Loucy (cell line): ENCODE results near the gene GSG1L.

ENCODE experiments used
- H2AFZ ChIP-seq: fragments of 200-600 bp; sonication (generic); 2 replicates; pipeline ENCODE4 v1.6.0; 2016; ENCODE audit warnings: antibody characterized with exemption, mild to moderate bottlenecking, low read length, moderate library complexity
- H3F3A ChIP-seq: fragments of 200-600 bp; 2 replicates; pipeline ENCODE4 v1.6.0; 2016; ENCODE audit warnings: antibody characterized with exemption, low read depth, mild to moderate bottlenecking
- H3K27me3 ChIP-seq: fragments of 200-600 bp; sonication (generic); 2 replicates; pipeline ENCODE4 v1.6.1; 2014; ENCODE audit warnings: low read length, mild to moderate bottlenecking; ENCODE audit not compliant: insufficient read depth, poor library complexity, severe bottlenecking
- H3K36me3 ChIP-seq: fragments of 200-600 bp; sonication (generic); 2 replicates; pipeline ENCODE4 v1.6.1; 2016; ENCODE audit warnings: low read length; ENCODE audit not compliant: insufficient read depth
- H3K4me1 ChIP-seq: fragments of 200-600 bp; sonication (generic); 2 replicates; pipeline ENCODE4 v1.5.1; 2014; ENCODE audit warnings: low read length, mild to moderate bottlenecking; ENCODE audit not compliant: insufficient read depth, poor library complexity, severe bottlenecking
- H3K4me2 ChIP-seq: fragments of 200-600 bp; sonication (generic); 2 replicates; pipeline ENCODE4 v1.6.0; 2014; ENCODE audit warnings: antibody characterized with exemption, low read length, low read depth, mild to moderate bottlenecking; ENCODE audit not compliant: poor library complexity, severe bottlenecking
- H3K4me3 ChIP-seq: fragments of 200-600 bp; sonication (generic); 2 replicates; pipeline ENCODE4 v1.5.1; 2014; ENCODE audit warnings: low read length, mild to moderate bottlenecking, mixed read lengths; ENCODE audit not compliant: poor library complexity, severe bottlenecking
- H3K79me2 ChIP-seq: fragments of 200-600 bp; sonication (generic); 2 replicates; pipeline ENCODE4 v1.6.1; 2014; ENCODE audit warnings: low read length; ENCODE audit not compliant: insufficient read depth
- H3K9ac ChIP-seq: fragments of 200-600 bp; sonication (generic); 2 replicates; pipeline ENCODE4 v1.6.0; 2014; ENCODE audit warnings: mild to moderate bottlenecking, low read depth, low read length, moderate library complexity; ENCODE audit not compliant: poor library complexity, severe bottlenecking
- H3K9me2 ChIP-seq: fragments of 200-600 bp; sonication (generic); replicated peaks from 2 replicates; pipeline ENCODE4 v1.6.1; 2016; ENCODE audit warnings: low read depth, low read length, mixed read lengths
- H3K9me3 ChIP-seq: fragments of 200-600 bp; sonication (generic); 2 replicates; pipeline ENCODE4 v1.6.1; 2014; ENCODE audit warnings: mild to moderate bottlenecking, antibody characterized with exemption, low read length, low read depth; ENCODE audit not compliant: insufficient read depth
- H4K20me1 ChIP-seq: fragments of 200-600 bp; sonication (generic); 2 replicates; pipeline ENCODE4 v1.6.0; 2014; ENCODE audit warnings: antibody characterized with exemption, low read length, mild to moderate bottlenecking; ENCODE audit not compliant: insufficient read depth, poor library complexity, severe bottlenecking
- CTCF ChIP-seq: fragments of 200-600 bp; sonication (generic); conservative IDR thresholded peaks from 2 replicates; pipeline ENCODE4 v1.5.1; 2014; ENCODE audit warnings: mild to moderate bottlenecking, antibody characterized with exemption, low read length
- EZH2phosphoT487 ChIP-seq: fragments of 200-600 bp; IDR thresholded peaks from 2 replicates; pipeline ENCODE4 v1.6.1; 2018; ENCODE audit warnings: antibody characterized with exemption, mild to moderate bottlenecking, moderate library complexity, borderline replicate concordance

The GSG1L gene

GRCh38 chr16:27784351-27785306 lies 278.9 kb downstream of the GSG1L start:
- H3F3A ChIP-seq: no peaks in the 10 kb centered on the region
- H3K4me2 ChIP-seq: no peak overlapping the region
- no peaks in the 10 kb centered on the region for H3K27me3 ChIP-seq
- H3K4me1 ChIP-seq: no peaks in the 10 kb centered on the region
- H4K20me1 ChIP-seq: no peaks in the 10 kb centered on the region
- no peaks in the 10 kb centered on the region for H3K9me3 ChIP-seq
- H3K9me2 ChIP-seq: no peaks in the 10 kb centered on the region
- TF ChIP-seq CTCF (no peak), EZH2phosphoT487 (no peak)
- H3K79me2 ChIP-seq: no peaks in the 10 kb centered on the region
- no peak overlapping the region for H2AFZ ChIP-seq
- no peaks in the 10 kb centered on the region for H3K36me3 ChIP-seq
- no peak overlapping the region for H3K9ac ChIP-seq
- no peak overlapping the region for H3K4me3 ChIP-seq

GRCh38 chr16:27781981-27782880 lies 281.3 kb downstream of the GSG1L start:
- H3F3A ChIP-seq: no peaks in the 10 kb centered on the region
- no peak overlapping the region for H2AFZ ChIP-seq
- no peak overlapping the region for H3K4me3 ChIP-seq
- TF ChIP-seq EZH2phosphoT487 (no peak), CTCF (no peak)
- no peak overlapping the region for H3K9ac ChIP-seq
- H4K20me1 ChIP-seq: no peaks in the 10 kb centered on the region
- H3K36me3 ChIP-seq: no peaks in the 10 kb centered on the region
- no peaks in the 10 kb centered on the region for H3K79me2 ChIP-seq
- H3K4me1 ChIP-seq: no peaks in the 10 kb centered on the region
- H3K27me3 ChIP-seq: no peaks in the 10 kb centered on the region
- H3K9me2 ChIP-seq: no peaks in the 10 kb centered on the region
- no peaks in the 10 kb centered on the region for H3K9me3 ChIP-seq
- no peak overlapping the region for H3K4me2 ChIP-seq

- no peaks in the 10 kb centered on the region for H3K79me2 ChIP-seq
- H3K4me2 ChIP-seq: no peak overlapping the region
- no peak for TF ChIP-seq EZH2phosphoT487
- no peak for TF ChIP-seq CTCF
- H3K9ac ChIP-seq: no peak overlapping the region
- H3K36me3 ChIP-seq: no peaks in the 10 kb centered on the region
- H3F3A ChIP-seq: no peaks in the 10 kb centered on the region
- H3K4me3 ChIP-seq: no peak overlapping the region
- no peaks in the 10 kb centered on the region for H3K27me3 ChIP-seq
- no peaks in the 10 kb centered on the region for H3K4me1 ChIP-seq
- no peaks in the 10 kb centered on the region for H3K9me2 ChIP-seq
- H3K9me3 ChIP-seq: no peaks in the 10 kb centered on the region
- no peaks in the 10 kb centered on the region for H4K20me1 ChIP-seq
- H2AFZ ChIP-seq: no peak overlapping the region
Measured at GRCh38 chr16:27781195-27781524, 282.4 kb downstream of the GSG1L start.
